ENCODE measurements around the gene RGL3. TPM values are rescaled to one million over a fixed set of nuclear protein-coding genes. Genes with fewer than 3 reads are reported as not detected.

The RGL3 gene
- total and polyA plus RNA-seq, 2 experiments from 2014 or later, result 0.54 to 1.4 TPM

- no peaks in the 10 kb centered on the region for H3K27me3 ChIP-seq (replicated peaks; ENCODE audit: insufficient read depth)
- no peaks in the 10 kb centered on the region for H3K9me2 ChIP-seq (ENCODE audit: insufficient read depth)
- no peaks in the 10 kb centered on the region for H3F3A ChIP-seq (ENCODE audit: insufficient read depth)
- H3K27ac ChIP-seq, result no peak overlapping the region
- no peak for DNase-seq
- no peak overlapping the region for H3K4me3 ChIP-seq
- no peaks in the 10 kb centered on the region for H3K9me3 ChIP-seq (ENCODE audit: low read depth)
- 50 to 60% methylated on average over 9 of the region's 9 CpGs for WGBS, 2 experiments (ENCODE audit: low coverage in 1 of 2, low lambda C conversion rate in 2 of 2, missing lambda C conversion rate in 2 of 2)
- TF ChIP-seq EZH2 (IDR thresholded peaks at IDR 0.05; ENCODE audit: insufficient read depth, poor library complexity, severe bottlenecking) (no peak), EZH2phosphoT487 (IDR thresholded peaks at IDR 0.05; ENCODE audit: insufficient read depth, low read depth) (no peak)
- H4K20me1 ChIP-seq (ENCODE audit: insufficient read depth), result no peaks in the 10 kb centered on the region
- no peak overlapping the region for H3K4me2 ChIP-seq (ENCODE audit: unreplicated experiment)
- H3K9ac ChIP-seq, result no peak overlapping the region
- in situ Hi-C loops (cut with MboI), result no loop called here
- H2AFZ ChIP-seq, result no peak overlapping the region
- H3K4me1 ChIP-seq (ENCODE audit: insufficient read depth), result no peaks in the 10 kb centered on the region
- H3K36me3 ChIP-seq (ENCODE audit: low read depth), result no peaks in the 10 kb centered on the region
- H3K79me2 ChIP-seq (ENCODE audit: insufficient read depth), result no peaks in the 10 kb centered on the region
Observed at GRCh38 chr19:11404588-11405222, 14.4 kb downstream of the RGL3 start.

GRCh38 chr19:11401808-11402543, 17.1 kb downstream of the RGL3 start:
- no peak overlapping the region for H3K9ac ChIP-seq
- DNase-seq, result no peak
- no peak overlapping the region for H3K4me3 ChIP-seq
- WGBS, 2 experiments (ENCODE audit: low coverage in 1 of 2, low lambda C conversion rate in 2 of 2, missing lambda C conversion rate in 2 of 2), result 60 to 84% methylated on average over 5 to 9 of the region's 9 CpGs
- no peaks in the 10 kb centered on the region for H4K20me1 ChIP-seq (ENCODE audit: insufficient read depth)
- H3K36me3 ChIP-seq (ENCODE audit: low read depth), result no peaks in the 10 kb centered on the region
- TF ChIP-seq EZH2phosphoT487 (IDR thresholded peaks at IDR 0.05; ENCODE audit: insufficient read depth, low read depth), result no peak
- no peak for TF ChIP-seq EZH2 (IDR thresholded peaks at IDR 0.05; ENCODE audit: insufficient read depth, poor library complexity, severe bottlenecking)
- in situ Hi-C loops (cut with MboI), result no loop called here
- H2AFZ ChIP-seq, result no peak overlapping the region
- no peaks in the 10 kb centered on the region for H3K79me2 ChIP-seq (ENCODE audit: insufficient read depth)
- H3K4me1 ChIP-seq (ENCODE audit: insufficient read depth), result no peaks in the 10 kb centered on the region
- no peaks in the 10 kb centered on the region for H3F3A ChIP-seq (ENCODE audit: insufficient read depth)
- H3K9me2 ChIP-seq (ENCODE audit: insufficient read depth), result no peaks in the 10 kb centered on the region
- no peak overlapping the region for H3K27ac ChIP-seq
- H3K9me3 ChIP-seq (ENCODE audit: low read depth), result no peaks in the 10 kb centered on the region
- H3K27me3 ChIP-seq (replicated peaks; ENCODE audit: insufficient read depth), result no peaks in the 10 kb centered on the region
- no peak overlapping the region for H3K4me2 ChIP-seq (ENCODE audit: unreplicated experiment)

- Histone ChIP-seq H3F3A (ENCODE audit: insufficient read depth) (no peaks in the 10 kb centered on the region), H3K9me2 (ENCODE audit: insufficient read depth) (no peaks in the 10 kb centered on the region), H3K27me3 (replicated peaks; ENCODE audit: insufficient read depth) (no peaks in the 10 kb centered on the region), H3K36me3 (ENCODE audit: low read depth) (no peaks in the 10 kb centered on the region), H3K79me2 (ENCODE audit: insufficient read depth) (no peaks in the 10 kb centered on the region), H3K27ac (no peak overlapping the region), H4K20me1 (ENCODE audit: insufficient read depth) (no peaks in the 10 kb centered on the region), H3K4me1 (ENCODE audit: insufficient read depth) (no peaks in the 10 kb centered on the region), H3K4me2 (ENCODE audit: unreplicated experiment) (no peak overlapping the region), H3K9ac (no peak overlapping the region), H3K9me3 (ENCODE audit: low read depth) (no peaks in the 10 kb centered on the region), H3K4me3 (no peak overlapping the region), H2AFZ (no peak overlapping the region)
- no peak for DNase-seq
- WGBS, 2 experiments (ENCODE audit: low coverage in 1 of 2, low lambda C conversion rate in 2 of 2, missing lambda C conversion rate in 2 of 2), result 30 to 56% methylated on average over 1 of the region's 1 CpG
- in situ Hi-C loops (cut with MboI), result no loop called here
- TF ChIP-seq EZH2phosphoT487 (IDR thresholded peaks at IDR 0.05; ENCODE audit: insufficient read depth, low read depth) (no peak), EZH2 (IDR thresholded peaks at IDR 0.05; ENCODE audit: insufficient read depth, poor library complexity, severe bottlenecking) (no peak)
Observed at GRCh38 chr19:11400798-11401197, 18.3 kb downstream of the RGL3 start.

- Histone ChIP-seq H3K36me3 (ENCODE audit: low read depth) (no peaks in the 10 kb centered on the region), H3K4me3 (no peak overlapping the region), H3K79me2 (ENCODE audit: insufficient read depth) (no peaks in the 10 kb centered on the region), H3K27ac (no peak overlapping the region), H3K9me2 (ENCODE audit: insufficient read depth) (no peaks in the 10 kb centered on the region), H3F3A (ENCODE audit: insufficient read depth) (no peaks in the 10 kb centered on the region), H3K4me1 (ENCODE audit: insufficient read depth) (no peaks in the 10 kb centered on the region), H3K9ac (no peak overlapping the region), H3K4me2 (ENCODE audit: unreplicated experiment) (no peak overlapping the region), H4K20me1 (ENCODE audit: insufficient read depth) (no peaks in the 10 kb centered on the region), H2AFZ (no peak overlapping the region), H3K9me3 (ENCODE audit: low read depth) (no peaks in the 10 kb centered on the region), H3K27me3 (replicated peaks; ENCODE audit: insufficient read depth) (no peaks in the 10 kb centered on the region)
- no peak for DNase-seq
- 58 to 67% methylated on average over 9 of the region's 9 CpGs for WGBS, 2 experiments (ENCODE audit: low coverage in 1 of 2, low lambda C conversion rate in 2 of 2, missing lambda C conversion rate in 2 of 2)
- TF ChIP-seq EZH2 (IDR thresholded peaks at IDR 0.05; ENCODE audit: insufficient read depth, poor library complexity, severe bottlenecking) (no peak), EZH2phosphoT487 (IDR thresholded peaks at IDR 0.05; ENCODE audit: insufficient read depth, low read depth) (no peak)
- in situ Hi-C loops (cut with MboI), result no loop called here
Observed at GRCh38 chr19:11399667-11400066, 19.4 kb downstream of the RGL3 start.
